Kidney tubule cell (primary cell): ENCODE data around the gene TAPBPL.
A peak's percentile ranks its signal among the peaks of the same experiment; 100 is the strongest.

Experiments used
- DNase-seq: peaks from one replicate; pipeline ENCODE4 v3.0.0-alpha.2; 2018; ENCODE audit warnings: low spot score

Gene TAPBPL

DNA sequence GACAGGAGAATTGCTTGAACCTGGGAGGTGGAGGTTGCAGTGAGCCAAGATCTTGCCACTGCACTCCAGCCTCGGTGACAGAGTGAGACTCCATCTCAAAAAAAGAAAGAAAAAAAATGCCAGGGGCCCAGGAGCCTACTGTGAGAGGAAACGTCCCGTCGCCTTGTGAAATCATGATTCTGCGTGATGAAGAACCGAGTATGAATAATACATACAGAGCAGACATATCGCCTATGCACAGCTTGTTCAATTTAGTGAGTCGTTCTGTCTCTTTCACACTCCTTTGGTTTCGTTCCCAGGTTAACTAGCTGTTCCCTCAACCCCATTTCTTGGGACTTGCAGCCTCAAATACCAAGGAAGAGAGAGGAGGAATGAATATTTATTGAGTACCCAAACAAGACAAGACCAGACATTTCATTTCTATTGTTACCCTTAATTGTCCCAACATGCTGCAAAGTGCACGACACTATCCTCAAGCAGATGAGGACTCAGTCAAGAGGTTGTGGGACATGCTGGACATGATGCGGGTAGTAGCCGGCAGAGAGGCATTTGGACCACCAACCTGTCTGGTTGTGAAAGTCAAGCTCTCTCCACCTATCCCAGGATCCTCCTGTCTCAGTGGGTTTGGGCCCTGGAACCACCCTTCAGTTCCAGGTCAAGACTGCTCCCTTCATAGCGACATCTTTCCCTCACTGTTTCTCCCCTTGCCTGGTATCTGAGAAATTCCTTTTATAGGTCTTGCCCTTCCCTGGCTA, 15.7 kb upstream of the TAPBPL start:
- no peak for DNase-seq

DNA sequence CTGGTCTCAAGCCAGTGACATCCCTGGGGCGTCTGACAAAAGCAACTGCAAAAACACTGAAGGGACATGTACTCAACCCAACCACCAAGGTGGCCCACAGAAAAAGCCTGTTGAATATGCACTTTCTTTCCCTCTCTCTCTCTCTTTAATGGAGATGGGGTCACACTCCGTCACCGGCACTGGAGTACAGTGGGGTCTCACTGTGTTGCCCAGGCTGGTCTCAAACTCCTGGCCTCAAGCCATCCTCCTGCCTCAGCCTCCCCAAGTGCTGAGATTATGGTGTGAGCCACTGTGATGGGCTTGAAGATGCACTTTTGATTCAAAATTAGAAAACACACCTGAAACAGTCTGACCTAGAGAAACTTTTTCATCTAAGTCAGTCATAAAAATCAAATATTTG, 14.3 kb upstream of the TAPBPL start:
- DNase-seq: no peak

DNA sequence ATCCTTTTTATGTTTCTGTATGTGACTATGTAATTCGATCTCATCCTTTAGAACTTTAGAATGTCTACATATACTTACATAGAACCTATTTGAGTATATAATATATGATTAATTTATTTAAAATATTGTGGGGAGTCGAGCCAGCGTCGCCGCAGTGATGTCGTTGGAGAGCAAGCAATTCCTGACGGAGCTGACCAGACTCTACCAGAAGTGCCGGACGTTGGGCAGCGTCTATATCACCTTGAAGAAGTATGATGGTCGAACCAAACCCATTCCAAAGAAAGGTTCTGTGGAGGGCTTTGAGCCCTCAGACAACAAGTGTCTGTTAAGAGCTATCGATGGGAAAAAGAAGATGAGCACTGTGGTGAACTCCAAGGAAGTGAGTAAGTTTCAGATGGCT, 13.5 kb upstream of the TAPBPL start:
- no peak for DNase-seq

DNA sequence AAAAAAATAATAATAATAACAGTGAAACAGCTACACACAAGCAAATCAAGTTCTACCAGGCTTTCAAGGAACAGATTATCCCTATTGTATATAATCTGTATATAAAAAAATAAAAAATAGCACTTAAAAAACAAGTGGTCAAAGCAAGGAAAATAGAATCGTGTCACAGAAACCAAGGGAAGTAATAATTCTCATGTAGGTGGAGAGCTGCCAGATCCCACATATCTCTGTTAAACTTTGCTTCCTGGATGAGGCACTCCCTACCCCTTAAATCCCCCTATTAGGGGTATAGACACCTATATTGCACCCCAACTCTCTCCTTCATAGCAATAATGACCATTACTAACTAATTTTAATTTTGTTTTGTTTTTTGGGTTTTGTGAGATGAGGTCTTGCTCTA, 11.5 kb upstream of the TAPBPL start:
- no peak for DNase-seq

DNA sequence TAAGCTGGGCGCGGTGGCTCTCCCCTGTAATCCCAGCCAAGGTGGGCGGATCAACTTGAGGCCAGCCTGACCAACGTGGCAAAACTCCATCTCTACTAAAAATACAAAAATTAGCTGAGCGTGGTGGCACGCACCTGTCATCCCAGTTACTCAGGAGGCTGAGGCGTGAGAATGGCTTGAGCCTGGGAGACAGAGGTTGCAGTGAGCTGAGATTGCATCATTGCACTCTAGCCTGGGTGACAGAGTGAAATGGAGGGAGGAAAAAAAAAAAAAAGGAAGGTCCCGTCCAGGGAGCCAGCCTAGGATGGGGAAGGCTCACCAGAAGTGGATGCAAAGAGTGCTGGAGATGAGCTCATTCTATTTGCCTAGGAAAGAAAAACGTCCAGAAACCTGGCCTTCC, 9.0 kb upstream of the TAPBPL start:
- no peak for DNase-seq

DNA sequence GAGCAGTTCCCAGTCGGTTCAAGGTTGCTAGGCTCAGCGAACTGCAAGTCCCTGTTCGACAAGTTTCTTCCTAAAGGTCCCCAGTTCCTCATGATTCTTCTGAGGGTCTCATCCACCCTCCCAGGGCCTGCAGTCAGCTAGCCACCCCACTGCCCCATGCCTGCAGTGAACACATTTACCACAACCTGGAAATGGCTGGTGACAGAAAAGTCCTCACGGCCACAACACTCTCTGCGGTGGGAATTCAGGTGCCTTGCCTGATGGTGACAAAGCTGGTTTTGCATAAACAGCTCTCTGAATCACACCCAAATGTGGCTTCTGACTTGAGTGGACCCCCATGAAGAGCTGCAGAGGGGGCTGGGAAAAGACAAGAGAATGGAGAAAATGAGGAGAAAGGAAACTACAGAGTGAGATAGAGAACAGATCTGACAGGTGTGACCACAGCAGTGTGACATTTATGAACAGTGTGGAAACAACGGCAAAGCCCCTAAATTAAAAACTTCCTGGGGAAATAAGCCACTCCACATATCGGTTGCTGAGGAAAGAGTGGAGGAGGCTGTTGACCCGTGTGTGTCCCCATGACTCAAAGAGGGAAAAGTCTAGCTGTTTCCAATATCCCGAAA, 8.4 kb upstream of the TAPBPL start:
- no peak for DNase-seq

DNA sequence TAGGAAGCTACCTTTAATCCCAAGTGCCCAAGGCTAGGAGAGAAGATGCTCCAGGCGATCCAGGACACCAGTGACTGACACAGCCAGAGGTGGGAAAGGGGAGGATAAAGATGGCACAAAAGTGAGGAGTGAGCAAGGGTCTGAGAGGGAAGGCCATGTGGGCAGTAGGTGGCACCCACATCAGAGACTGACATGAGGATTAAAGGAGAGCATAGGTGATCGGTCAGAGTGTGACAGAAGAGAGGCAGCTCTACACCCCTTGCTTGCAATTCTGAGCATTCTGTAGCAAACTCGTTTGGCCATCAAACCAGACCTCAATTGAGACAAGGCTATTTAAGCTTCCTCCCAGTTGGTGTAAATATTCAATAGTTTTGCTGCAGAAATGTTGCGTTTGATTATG, 7.8 kb upstream of the TAPBPL start:
- no peak for DNase-seq

DNA sequence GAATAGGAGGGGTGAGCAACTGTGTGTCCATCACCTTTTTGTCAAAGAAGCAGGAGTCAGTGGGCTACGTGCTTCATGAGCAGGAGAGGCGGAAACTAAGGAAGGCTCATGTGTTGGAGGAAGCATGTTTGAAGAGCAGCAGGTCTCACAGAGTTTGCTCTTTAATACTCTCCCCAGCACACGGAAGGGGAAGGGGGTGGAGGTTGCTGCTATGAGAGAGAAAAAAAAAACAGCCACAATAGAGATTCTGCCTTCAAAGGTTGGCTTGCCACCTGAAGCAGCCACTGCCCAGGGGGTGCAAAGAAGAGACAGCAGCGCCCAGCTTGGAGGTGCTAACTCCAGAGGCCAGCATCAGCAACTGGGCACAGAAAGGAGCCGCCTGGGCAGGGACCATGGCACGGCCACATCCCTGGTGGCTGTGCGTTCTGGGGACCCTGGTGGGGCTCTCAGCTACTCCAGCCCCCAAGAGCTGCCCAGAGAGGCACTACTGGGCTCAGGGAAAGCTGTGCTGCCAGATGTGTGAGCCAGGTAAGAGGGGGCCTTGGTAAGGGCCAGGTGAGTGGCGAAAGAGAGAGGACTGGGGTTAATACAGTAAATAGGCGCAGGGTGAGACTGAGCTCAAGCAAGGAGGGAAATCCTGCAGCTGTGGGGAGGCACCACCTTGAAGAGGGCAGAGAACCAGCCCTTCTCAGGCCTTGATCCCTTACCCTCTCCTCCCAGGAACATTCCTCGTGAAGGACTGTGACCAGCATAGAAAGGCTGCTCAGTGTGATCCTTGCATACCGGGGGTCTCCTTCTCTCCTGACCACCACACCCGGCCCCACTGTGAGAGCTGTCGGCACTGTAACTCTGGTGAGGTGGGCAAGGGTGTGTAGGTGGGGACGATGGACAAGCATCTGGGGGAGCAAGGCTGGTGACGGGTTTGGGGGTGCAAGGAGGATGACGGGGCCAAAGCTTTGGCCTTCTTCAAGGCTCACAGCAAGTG, 6.8 kb upstream of the TAPBPL start, which contains the start of gene CD27:
Gene CD27 (plus strand): TSS at position 252 of the 985 bp plus-strand sequence. CDS start 141 bp downstream, at position 393.
- DNase-seq: no peak

DNA sequence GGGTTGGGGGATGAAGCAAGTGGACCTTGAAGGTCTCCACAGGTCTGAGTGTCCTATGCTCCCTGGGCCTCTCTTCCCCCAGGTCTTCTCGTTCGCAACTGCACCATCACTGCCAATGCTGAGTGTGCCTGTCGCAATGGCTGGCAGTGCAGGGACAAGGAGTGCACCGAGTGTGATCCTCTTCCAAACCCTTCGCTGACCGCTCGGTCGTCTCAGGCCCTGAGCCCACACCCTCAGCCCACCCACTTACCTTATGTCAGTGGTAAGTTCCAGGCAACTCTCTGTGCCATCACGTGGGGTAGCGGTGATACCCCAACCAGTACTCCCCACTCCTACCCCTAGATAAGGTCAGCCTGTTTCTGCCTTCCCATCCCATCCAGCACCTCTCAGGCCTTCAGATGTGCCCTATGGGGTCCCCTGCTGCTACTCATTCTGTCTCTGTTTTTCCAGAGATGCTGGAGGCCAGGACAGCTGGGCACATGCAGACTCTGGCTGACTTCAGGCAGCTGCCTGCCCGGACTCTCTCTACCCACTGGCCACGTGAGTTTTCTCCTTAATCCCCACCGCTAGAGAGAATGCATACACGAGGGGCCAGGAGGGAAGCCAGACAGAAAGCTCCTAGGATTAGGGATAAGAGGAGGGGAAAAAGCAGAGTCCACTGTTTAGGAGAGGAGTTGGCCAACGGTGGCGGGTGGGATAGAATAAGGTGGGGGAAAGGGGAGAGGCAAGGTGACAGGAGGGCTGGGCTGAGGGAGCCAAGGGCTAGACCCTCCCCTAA, 1.6 kb upstream of the TAPBPL start:
- no peak for DNase-seq

DNA sequence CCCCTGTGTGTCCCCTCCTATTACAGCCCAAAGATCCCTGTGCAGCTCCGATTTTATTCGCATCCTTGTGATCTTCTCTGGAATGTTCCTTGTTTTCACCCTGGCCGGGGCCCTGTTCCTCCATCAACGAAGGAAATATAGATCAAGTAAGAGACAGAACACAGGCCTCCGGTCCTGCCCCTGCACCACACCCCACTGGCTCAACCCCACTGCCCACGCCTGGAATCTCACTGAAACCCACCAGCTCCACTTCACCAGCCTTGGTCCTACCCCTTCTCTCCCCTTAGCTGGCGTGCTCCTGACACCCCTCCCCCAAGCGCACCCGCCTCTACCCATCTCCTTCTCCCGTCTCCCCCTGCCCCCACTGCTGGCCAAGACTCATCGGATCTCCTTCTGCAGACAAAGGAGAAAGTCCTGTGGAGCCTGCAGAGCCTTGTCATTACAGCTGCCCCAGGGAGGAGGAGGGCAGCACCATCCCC, 934 bp upstream of the TAPBPL start:
- DNase-seq: no peak

DNA sequence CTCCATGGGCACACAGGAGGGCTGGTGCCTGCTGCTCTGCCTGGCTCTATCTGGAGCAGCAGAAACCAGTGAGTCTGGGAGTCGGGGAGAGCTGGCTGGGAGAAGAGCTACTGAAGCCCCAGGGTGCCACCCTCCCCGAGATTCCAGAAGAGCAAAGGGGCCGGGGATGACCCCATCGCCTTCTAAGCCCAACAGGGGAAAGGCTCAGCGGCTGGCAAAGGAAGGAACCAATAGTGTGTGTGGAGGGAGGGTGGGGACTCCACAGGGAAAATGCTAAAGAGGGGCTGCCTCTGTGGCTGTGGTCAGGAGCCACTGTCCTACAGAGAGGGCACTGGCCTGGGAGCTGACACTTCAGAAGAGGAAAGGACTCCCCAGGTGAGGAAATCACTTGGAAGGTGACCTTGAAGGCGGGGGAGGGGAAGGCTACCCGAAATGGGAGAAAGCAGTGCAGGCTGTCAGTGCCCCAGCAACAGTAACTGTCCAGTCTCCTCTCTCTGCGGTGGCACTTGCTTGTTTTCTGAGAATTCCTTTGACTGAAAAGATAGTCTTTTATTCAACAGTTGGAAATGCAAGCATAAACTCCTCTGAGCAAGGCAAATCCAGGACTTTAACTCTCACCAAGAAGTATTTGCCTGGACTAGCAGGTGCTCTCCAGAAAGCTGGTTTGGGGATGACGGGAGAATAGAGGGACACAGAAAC, 552 bp downstream of the TAPBPL start:
- no peak for DNase-seq

DNA sequence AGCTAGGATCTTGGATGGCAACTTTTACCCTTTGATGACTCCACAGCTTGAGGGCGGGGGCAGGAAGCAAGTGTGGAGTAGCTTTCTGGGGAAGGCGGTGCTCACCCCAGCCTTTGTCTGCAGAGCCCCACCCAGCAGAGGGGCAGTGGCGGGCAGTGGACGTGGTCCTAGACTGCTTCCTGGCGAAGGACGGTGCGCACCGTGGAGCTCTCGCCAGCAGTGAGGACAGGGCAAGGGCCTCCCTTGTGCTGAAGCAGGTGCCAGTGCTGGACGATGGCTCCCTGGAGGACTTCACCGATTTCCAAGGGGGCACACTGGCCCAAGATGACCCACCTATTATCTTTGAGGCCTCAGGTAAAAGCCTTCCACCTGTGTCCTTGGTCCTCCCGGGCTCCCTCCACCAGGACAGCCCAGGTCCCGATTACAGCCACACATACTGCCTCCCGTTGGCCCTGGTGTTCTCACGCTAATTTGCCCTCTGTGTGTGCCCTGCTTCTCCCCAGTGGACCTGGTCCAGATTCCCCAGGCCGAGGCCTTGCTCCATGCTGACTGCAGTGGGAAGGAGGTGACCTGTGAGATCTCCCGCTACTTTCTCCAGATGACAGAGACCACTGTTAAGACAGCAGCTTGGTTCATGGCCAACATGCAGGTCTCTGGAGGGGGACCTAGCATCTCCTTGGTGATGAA, 1.2 kb downstream of the TAPBPL start:
- DNase-seq: peak; percentile 60

DNA sequence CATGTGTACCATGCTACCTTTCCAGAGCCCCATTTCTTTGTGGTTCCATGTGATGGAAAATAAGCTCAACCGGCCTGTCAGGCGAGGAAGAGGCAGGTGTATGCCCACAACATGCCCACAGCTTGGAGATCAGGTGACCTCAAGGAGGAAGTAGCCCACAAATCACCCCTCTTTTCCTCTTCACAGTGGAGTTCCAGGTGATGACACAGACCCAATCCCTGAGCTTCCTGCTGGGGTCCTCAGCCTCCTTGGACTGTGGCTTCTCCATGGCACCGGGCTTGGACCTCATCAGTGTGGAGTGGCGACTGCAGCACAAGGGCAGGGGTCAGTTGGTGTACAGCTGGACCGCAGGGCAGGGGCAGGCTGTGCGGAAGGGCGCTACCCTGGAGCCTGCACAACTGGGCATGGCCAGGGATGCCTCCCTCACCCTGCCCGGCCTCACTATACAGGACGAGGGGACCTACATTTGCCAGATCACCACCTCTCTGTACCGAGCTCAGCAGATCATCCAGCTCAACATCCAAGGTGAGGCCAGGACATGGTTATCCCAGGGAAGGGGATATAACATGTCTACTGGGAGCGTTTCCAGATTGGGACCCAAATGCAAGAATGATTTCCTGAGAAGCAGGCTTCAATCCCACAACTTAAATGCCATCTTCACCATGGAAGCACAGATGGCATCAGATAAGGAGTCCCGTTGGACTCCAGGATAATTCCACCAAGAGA, 5.5 kb downstream of the TAPBPL start:
- no peak for DNase-seq

DNA sequence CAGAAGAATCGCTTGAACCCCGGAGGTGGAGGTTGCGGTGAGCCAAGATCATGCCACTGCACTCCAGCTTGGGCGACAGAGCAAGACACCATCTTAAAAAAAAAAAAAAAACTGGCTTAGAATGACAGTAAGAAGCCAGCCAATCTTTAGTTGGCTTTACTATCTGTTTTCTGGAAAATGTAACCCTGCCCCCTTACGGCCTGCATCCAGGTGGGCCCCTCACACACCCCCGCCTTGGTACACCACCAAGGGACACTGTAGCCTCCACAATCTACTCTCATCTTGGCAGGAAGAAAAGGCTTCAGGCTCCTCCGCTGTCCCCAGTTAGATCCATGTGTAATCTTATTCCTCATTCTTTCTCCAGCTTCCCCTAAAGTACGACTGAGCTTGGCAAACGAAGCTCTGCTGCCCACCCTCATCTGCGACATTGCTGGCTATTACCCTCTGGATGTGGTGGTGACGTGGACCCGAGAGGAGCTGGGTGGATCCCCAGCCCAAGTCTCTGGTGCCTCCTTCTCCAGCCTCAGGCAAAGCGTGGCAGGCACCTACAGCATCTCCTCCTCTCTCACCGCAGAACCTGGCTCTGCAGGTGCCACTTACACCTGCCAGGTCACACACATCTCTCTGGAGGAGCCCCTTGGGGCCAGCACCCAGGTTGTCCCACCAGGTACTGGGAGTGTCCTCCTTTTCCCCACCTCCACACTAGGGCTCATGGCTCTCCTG, 6.6 kb downstream of the TAPBPL start:
- DNase-seq: no peak

DNA sequence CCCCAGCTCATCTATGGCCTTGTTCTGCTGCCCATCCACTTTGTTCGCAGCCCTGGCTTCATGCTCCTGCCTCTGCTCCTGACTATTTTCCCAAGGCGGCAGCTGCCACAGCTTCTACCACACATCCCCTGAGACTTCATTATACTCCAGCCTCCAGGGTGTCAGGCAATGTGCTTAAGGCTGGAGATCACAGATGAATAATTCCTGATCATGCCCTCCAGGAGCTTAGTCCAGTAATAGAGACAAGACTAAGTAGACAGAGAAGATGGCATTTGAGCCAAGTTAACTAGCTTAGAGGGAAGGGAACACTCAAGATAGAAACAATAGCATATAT, 7.1 kb downstream of the TAPBPL start:
- no peak for DNase-seq

DNA sequence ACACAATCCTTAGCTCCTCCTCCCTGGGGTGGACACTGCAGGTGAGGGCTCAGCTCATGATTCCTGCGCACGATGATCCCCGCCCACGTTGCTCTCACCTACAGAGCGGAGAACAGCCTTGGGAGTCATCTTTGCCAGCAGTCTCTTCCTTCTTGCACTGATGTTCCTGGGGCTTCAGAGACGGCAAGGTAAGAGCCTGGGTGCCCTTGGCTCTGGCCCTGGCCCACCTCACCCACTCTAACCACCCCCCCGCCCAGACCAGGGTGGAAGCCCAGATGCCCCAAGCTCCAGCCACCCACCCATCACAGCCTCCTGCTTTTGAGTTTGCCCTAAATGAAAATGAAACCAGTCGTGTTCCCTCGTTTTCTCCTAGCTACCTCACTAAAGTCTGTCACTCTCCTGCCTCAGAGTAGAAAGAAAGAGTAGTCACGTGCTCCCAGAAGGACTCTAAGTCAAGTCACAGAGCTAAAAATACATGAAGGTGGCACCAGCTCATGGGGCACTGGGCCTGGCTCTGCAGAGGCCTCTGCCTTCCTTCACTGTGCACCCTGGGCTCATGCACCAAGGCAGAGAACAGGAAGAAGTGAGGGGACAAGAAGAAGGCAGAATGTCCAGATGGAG, 9.0 kb downstream of the TAPBPL start:
- DNase-seq: no peak

DNA sequence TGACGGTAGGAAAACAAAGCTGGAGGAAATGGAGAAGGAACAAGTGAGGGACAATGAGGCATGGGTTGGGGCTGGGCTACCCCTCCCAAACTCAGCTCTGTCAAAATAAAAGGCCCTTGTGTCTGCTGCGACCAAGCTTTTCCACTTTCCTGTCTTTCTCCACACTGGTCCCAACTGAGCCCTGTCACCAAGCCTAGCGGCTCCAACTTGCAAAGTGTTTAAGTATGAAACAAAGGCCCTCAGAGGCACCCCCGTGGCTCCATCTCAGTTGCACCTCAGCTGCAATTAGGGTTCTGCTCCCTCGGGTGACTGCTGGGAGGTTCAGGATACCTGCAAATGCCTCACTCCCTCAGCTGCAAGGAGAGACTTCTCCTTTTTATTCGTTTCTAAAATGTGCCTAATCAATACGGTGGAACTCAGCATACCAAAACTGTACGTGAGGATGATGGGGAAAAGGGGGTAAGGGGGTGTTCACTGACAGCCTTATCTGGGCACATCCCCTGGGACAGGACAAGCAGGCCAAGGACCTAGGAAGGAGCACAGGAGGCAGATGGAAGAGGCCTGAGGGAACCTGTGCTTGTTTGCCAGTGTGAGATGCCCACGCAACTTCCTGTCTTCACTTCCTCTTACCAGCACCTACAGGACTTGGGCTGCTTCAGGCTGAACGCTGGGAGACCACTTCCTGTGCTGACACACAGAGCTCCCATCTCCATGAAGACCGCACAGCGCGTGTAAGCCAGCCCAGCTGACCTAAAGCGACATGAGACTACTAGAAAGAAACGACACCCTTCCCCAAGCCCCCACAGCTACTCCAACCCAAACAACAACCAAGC, 9.8 kb downstream of the TAPBPL start:
- DNase-seq: no peak
